WTC11 (cell line): Measurements from ENCODE around the gene RFWD3. TPM values are rescaled to one million over a fixed set of nuclear protein-coding genes. Genes with fewer than 3 reads are reported as not detected.

Experiments used
- ATAC-seq: fragments of 200-7000 bp; cut with Tn5 transposase; 2 replicates; pipeline ENCODE4 v1.10.0; 2021; ENCODE audit warnings: mild to moderate bottlenecking, moderate library complexity
- CTCF ChIA-PET: fragments of 300-600 bp; sonication (Branson Sonifier 250); formaldehyde crosslinking; loops from one replicate; lab custom pipeline; 2021; ENCODE audit warnings: antibody characterized with exemption; lab: Charles Lee
- POLR2A ChIA-PET: fragments of 350-600 bp; sonication (Branson Sonifier 250); formaldehyde crosslinking; loops from one replicate; lab custom pipeline; 2021; ENCODE audit warnings: antibody characterized with exemption; lab: Charles Lee
- DNase-seq: peaks from one replicate; pipeline ENCODE4 v3.0.0; 2021; ENCODE audit warnings: low spot score
- H3K27ac Mint-ChIP-seq: 2 replicates; pipeline ENCODE4 v1.8.0; 2021; ENCODE audit warnings: mixed read lengths
- H3K27me3 Mint-ChIP-seq: 2 replicates; pipeline ENCODE4 v1.8.0; 2021; ENCODE audit warnings: low read depth, mild to moderate bottlenecking, moderate library complexity, mixed read lengths
- H3K36me3 Mint-ChIP-seq: 2 replicates; pipeline ENCODE4 v1.8.0; 2021; ENCODE audit warnings: mixed read lengths
- H3K4me1 Mint-ChIP-seq: 2 replicates; pipeline ENCODE4 v1.8.0; 2022; ENCODE audit warnings: mixed read lengths
- H3K4me3 Mint-ChIP-seq: 2 replicates; pipeline ENCODE4 v1.8.0; 2021; ENCODE audit warnings: mild to moderate bottlenecking, moderate library complexity, mixed read lengths
- H3K9me3 Mint-ChIP-seq: 2 replicates; pipeline ENCODE4 v1.8.0; 2021; ENCODE audit warnings: mixed read lengths
- CBFB ChIP-seq: sonication (generic); formaldehyde crosslinking; IDR thresholded peaks from 2 replicates; pipeline ENCODE4 v1.8.1; 2022; ENCODE audit warnings: mild to moderate bottlenecking, low read depth, missing genetic modification reagents
- ETV6 ChIP-seq: sonication (generic); formaldehyde crosslinking; IDR thresholded peaks from 2 replicates; pipeline ENCODE4 v1.8.1; 2022; ENCODE audit warnings: mild to moderate bottlenecking, missing genetic modification reagents
- FOXK1 ChIP-seq: sonication (generic); formaldehyde crosslinking; IDR thresholded peaks from 2 replicates; pipeline ENCODE4 v1.8.0; 2022; ENCODE audit warnings: mild to moderate bottlenecking, moderate library complexity, missing genetic modification reagents
- GRHL2 ChIP-seq: fragments of 250-450 bp; sonication (Bioruptor Pico); IDR thresholded peaks from 2 replicates; pipeline ENCODE4 v1.8.0; 2022; ENCODE audit warnings: mild to moderate bottlenecking, moderate library complexity; ENCODE audit not compliant: insufficient replicate concordance, severe bottlenecking
- HMGA2 ChIP-seq: fragments of 250-450 bp; sonication (Bioruptor Pico); IDR thresholded peaks from 2 replicates; pipeline ENCODE4 v1.4.0; 2021; ENCODE audit warnings: mild to moderate bottlenecking, moderate library complexity
- JAZF1 ChIP-seq: fragments of 250-450 bp; sonication (Bioruptor Pico); IDR thresholded peaks from 2 replicates; pipeline ENCODE4 v1.9.0; 2021; ENCODE audit warnings: moderate library complexity, mild to moderate bottlenecking, inconsistent platforms
- MYBL2 ChIP-seq: sonication (generic); formaldehyde crosslinking; IDR thresholded peaks from 2 replicates; pipeline ENCODE4 v1.8.1; 2023; ENCODE audit warnings: mild to moderate bottlenecking, moderate library complexity, missing genetic modification reagents
- NFYB ChIP-seq: sonication (generic); formaldehyde crosslinking; conservative IDR thresholded peaks from 2 replicates; pipeline ENCODE4 v1.8.0; 2022; ENCODE audit warnings: low read depth, missing genetic modification reagents
- SMAD4 ChIP-seq: sonication (generic); formaldehyde crosslinking; IDR thresholded peaks from 2 replicates; pipeline ENCODE4 v1.8.0; 2022; ENCODE audit warnings: mild to moderate bottlenecking, missing genetic modification reagents
- TCF7 ChIP-seq: sonication (generic); formaldehyde crosslinking; IDR thresholded peaks from 2 replicates; pipeline ENCODE4 v1.8.0; 2022; ENCODE audit warnings: mild to moderate bottlenecking, low read depth, missing genetic modification reagents, moderate library complexity
- TEAD1 ChIP-seq: sonication (generic); formaldehyde crosslinking; IDR thresholded peaks from 2 replicates; pipeline ENCODE4 v1.8.0; 2022; ENCODE audit warnings: mild to moderate bottlenecking, missing genetic modification reagents
- total RNA-seq: library from RNA; stranded (reverse); gene quantifications from 3 replicates; pipeline ENCODE4 v1.2.3, GENCODE V29; 2021
- TF ChIP-seq, protein P1 (sequence below): sonication (generic); formaldehyde crosslinking; IDR thresholded peaks from 2 replicates; pipeline ENCODE4 v1.8.1; 2023; ENCODE audit warnings: mild to moderate bottlenecking, missing genetic modification reagents
- TF ChIP-seq, protein P2 (sequence below): sonication (generic); formaldehyde crosslinking; IDR thresholded peaks from 2 replicates; pipeline ENCODE4 v1.8.1; 2022; ENCODE audit warnings: missing genetic modification reagents, borderline replicate concordance
- TF ChIP-seq, protein P3 (sequence below): fragments of 250-450 bp; sonication (Bioruptor Pico); IDR thresholded peaks from 2 replicates; pipeline ENCODE4 v1.9.0; 2021; ENCODE audit warnings: mild to moderate bottlenecking, borderline replicate concordance
- TF ChIP-seq, protein P4 (sequence below): fragments of 250-450 bp; sonication (Bioruptor Pico); conservative IDR thresholded peaks from 2 replicates; pipeline ENCODE4 v1.9.0; 2021; ENCODE audit warnings: mild to moderate bottlenecking
- TF ChIP-seq, protein P5 (sequence below): sonication (generic); formaldehyde crosslinking; IDR thresholded peaks from 2 replicates; pipeline ENCODE4 v1.8.1; 2022; ENCODE audit warnings: mild to moderate bottlenecking, missing genetic modification reagents, moderate library complexity, borderline replicate concordance
- TF ChIP-seq, protein P6 (sequence below): sonication (generic); formaldehyde crosslinking; IDR thresholded peaks from 2 replicates; pipeline ENCODE4 v1.8.0; 2023; ENCODE audit warnings: missing genetic modification reagents
- TF ChIP-seq, protein P7 (sequence below): sonication (generic); formaldehyde crosslinking; IDR thresholded peaks from 2 replicates; pipeline ENCODE4 v1.8.1; 2022; ENCODE audit warnings: mild to moderate bottlenecking, moderate library complexity, missing genetic modification reagents

The RFWD3 gene
- total RNA-seq, 1 experiment from 2014 or later, result 109 TPM

DNA sequence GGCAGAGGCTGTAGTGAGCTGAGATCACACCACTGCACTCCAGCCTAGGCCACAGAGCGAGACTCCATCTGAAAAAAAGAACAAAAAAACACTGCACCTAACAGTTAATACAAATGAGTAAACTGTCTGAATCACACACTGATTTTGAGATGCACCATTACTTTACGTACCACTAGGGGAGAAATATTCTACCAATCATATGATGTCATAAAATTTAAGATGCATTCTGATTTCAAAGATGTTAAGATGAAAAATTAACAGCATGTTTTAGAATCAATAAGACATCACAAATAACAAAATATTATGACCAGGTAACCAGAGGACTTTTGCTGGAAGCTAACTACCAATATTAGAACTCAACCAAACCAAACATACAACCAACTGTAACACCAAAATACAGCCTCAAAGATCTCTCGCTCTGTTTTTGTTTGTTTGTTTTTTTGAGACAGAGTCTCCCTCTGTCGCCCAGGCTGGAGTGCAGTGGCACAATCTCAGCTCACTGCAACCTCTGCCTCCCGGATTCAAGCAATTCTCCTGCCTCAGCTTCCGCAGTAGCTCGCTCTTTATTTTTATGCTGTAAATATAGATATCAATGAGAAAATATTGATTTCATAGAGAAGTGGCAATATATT, 91.4 kb downstream of the RFWD3 start:
- ATAC-seq, result no peak
- no peak overlapping the region for H3K4me3 Mint-ChIP-seq
- no peaks in the 10 kb centered on the region for H3K36me3 Mint-ChIP-seq
- peak overlapping the region; percentile 59 for H3K27ac Mint-ChIP-seq
- no peaks in the 10 kb centered on the region for H3K9me3 Mint-ChIP-seq
- peaks cover 24% of the 10 kb centered on the region for H3K4me1 Mint-ChIP-seq
- POLR2A ChIA-PET, result no interaction called here
- DNase-seq, result no peak
- TF ChIP-seq TEAD1 (CRISPR knock-in tag) (no peak), TCF7 (CRISPR knock-in tag) (no peak), ETV6 (CRISPR knock-in tag) (no peak), HMGA2 (no peak), CBFB (CRISPR knock-in tag) (no peak), SMAD4 (CRISPR knock-in tag) (no peak)
- TF ChIP-seq, protein P1, sequence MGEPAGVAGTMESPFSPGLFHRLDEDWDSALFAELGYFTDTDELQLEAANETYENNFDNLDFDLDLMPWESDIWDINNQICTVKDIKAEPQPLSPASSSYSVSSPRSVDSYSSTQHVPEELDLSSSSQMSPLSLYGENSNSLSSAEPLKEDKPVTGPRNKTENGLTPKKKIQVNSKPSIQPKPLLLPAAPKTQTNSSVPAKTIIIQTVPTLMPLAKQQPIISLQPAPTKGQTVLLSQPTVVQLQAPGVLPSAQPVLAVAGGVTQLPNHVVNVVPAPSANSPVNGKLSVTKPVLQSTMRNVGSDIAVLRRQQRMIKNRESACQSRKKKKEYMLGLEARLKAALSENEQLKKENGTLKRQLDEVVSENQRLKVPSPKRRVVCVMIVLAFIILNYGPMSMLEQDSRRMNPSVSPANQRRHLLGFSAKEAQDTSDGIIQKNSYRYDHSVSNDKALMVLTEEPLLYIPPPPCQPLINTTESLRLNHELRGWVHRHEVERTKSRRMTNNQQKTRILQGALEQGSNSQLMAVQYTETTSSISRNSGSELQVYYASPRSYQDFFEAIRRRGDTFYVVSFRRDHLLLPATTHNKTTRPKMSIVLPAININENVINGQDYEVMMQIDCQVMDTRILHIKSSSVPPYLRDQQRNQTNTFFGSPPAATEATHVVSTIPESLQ (CRISPR knock-in tag), result no peak
- CTCF ChIA-PET, result interaction anchor here (0.6 kb wide), 1 partner anchor 18 kb away, joined by 3 read pairs; no protein-coding TSS in a partner anchor
- no peaks in the 10 kb centered on the region for H3K27me3 Mint-ChIP-seq

DNA sequence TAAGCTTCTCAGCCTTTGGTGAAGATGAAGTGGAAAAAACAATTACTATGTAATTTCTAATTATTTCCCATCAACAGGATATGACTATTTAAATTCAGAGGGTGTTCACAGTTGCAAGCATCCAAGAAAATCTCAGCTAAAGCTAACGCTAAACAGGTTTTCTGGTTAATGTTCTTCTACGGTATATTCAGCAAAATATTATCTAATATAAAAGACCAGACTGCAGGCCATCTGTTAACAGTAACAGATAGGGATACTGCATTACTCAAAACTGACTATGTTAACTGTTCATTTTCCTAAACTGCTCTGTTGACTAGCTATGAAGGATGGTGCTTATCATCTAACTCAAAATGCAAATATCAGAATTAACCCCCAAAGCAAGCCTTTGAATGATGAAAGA, 92.5 kb downstream of the RFWD3 start:
- H3K36me3 Mint-ChIP-seq, result no peaks in the 10 kb centered on the region
- DNase-seq (no peak), ATAC-seq (no peak)
- H3K27me3 Mint-ChIP-seq, result no peaks in the 10 kb centered on the region
- H3K4me3 Mint-ChIP-seq, result no peak overlapping the region
- H3K4me1 Mint-ChIP-seq, result peaks cover 24% of the 10 kb centered on the region
- ChIA-PET POLR2A (interaction anchor here (0.7 kb wide), 1 partner anchor 141 kb away, joined by 10 read pairs; no protein-coding TSS in a partner anchor), CTCF (interaction anchor here (0.6 kb wide), 2 partner anchors 47 to 863 kb away, joined by 3 to 4 read pairs; no protein-coding TSS in a partner anchor)
- H3K9me3 Mint-ChIP-seq, result no peaks in the 10 kb centered on the region
- H3K27ac Mint-ChIP-seq, result peak overlapping the region; percentile 38; the same call in 1 of the 2 replicates
- TF ChIP-seq, protein P2, sequence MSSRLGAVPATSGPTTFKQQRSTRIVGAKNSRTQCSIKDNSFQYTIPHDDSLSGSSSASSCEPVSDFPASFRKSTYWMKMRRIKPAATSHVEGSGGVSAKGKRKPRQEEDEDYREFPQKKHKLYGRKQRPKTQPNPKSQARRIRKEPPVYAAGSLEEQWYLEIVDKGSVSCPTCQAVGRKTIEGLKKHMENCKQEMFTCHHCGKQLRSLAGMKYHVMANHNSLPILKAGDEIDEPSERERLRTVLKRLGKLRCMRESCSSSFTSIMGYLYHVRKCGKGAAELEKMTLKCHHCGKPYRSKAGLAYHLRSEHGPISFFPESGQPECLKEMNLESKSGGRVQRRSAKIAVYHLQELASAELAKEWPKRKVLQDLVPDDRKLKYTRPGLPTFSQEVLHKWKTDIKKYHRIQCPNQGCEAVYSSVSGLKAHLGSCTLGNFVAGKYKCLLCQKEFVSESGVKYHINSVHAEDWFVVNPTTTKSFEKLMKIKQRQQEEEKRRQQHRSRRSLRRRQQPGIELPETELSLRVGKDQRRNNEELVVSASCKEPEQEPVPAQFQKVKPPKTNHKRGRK (CRISPR knock-in tag), result no peak
- TF ChIP-seq JAZF1 (no peak), NFYB (CRISPR knock-in tag) (no peak), GRHL2 (no peak), SMAD4 (CRISPR knock-in tag) (no peak), MYBL2 (no peak), FOXK1 (CRISPR knock-in tag) (no peak)
- TF ChIP-seq, protein P3, sequence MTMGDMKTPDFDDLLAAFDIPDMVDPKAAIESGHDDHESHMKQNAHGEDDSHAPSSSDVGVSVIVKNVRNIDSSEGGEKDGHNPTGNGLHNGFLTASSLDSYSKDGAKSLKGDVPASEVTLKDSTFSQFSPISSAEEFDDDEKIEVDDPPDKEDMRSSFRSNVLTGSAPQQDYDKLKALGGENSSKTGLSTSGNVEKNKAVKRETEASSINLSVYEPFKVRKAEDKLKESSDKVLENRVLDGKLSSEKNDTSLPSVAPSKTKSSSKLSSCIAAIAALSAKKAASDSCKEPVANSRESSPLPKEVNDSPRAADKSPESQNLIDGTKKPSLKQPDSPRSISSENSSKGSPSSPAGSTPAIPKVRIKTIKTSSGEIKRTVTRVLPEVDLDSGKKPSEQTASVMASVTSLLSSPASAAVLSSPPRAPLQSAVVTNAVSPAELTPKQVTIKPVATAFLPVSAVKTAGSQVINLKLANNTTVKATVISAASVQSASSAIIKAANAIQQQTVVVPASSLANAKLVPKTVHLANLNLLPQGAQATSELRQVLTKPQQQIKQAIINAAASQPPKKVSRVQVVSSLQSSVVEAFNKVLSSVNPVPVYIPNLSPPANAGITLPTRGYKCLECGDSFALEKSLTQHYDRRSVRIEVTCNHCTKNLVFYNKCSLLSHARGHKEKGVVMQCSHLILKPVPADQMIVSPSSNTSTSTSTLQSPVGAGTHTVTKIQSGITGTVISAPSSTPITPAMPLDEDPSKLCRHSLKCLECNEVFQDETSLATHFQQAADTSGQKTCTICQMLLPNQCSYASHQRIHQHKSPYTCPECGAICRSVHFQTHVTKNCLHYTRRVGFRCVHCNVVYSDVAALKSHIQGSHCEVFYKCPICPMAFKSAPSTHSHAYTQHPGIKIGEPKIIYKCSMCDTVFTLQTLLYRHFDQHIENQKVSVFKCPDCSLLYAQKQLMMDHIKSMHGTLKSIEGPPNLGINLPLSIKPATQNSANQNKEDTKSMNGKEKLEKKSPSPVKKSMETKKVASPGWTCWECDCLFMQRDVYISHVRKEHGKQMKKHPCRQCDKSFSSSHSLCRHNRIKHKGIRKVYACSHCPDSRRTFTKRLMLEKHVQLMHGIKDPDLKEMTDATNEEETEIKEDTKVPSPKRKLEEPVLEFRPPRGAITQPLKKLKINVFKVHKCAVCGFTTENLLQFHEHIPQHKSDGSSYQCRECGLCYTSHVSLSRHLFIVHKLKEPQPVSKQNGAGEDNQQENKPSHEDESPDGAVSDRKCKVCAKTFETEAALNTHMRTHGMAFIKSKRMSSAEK (CRISPR knock-in tag), result no peak
- TF ChIP-seq, protein P4, sequence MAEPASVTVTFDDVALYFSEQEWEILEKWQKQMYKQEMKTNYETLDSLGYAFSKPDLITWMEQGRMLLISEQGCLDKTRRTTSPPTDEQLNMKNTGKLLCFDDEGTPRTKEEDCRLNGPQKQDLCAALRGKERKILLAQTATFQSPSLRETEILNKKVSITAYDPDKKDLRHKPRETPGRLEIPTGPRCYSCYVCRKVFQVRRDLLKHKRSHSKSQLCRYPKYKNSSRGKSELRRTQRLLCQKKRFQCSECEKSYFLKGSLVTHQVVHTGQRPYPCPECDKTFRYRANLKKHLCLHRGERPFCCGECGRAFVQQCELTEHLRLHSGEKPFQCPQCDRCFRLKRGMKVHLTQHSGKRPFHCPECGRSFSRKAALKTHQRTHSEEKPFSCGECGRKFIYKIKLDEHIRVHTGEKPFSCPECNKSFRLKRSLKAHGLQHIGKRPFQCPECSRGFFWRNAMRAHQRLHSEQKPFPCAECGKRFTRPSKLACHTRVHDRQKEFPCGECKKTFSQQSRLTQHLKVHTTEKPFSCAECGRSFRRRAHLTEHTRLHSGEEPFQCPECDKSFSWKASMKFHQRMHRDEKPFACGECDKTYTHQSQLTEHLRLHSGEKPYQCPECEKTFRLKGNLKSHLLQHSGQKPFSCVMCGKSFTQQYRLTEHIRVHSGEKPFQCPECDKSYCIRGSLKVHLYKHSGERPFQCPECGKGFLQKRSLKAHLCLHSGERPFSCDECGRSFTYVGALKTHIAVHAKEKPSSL, result no peak
- TF ChIP-seq, protein P5, sequence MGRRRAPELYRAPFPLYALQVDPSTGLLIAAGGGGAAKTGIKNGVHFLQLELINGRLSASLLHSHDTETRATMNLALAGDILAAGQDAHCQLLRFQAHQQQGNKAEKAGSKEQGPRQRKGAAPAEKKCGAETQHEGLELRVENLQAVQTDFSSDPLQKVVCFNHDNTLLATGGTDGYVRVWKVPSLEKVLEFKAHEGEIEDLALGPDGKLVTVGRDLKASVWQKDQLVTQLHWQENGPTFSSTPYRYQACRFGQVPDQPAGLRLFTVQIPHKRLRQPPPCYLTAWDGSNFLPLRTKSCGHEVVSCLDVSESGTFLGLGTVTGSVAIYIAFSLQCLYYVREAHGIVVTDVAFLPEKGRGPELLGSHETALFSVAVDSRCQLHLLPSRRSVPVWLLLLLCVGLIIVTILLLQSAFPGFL (CRISPR knock-in tag), result no peak
- TF ChIP-seq, protein P6, sequence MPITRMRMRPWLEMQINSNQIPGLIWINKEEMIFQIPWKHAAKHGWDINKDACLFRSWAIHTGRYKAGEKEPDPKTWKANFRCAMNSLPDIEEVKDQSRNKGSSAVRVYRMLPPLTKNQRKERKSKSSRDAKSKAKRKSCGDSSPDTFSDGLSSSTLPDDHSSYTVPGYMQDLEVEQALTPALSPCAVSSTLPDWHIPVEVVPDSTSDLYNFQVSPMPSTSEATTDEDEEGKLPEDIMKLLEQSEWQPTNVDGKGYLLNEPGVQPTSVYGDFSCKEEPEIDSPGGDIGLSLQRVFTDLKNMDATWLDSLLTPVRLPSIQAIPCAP, result no peak
- TF ChIP-seq, protein P7, sequence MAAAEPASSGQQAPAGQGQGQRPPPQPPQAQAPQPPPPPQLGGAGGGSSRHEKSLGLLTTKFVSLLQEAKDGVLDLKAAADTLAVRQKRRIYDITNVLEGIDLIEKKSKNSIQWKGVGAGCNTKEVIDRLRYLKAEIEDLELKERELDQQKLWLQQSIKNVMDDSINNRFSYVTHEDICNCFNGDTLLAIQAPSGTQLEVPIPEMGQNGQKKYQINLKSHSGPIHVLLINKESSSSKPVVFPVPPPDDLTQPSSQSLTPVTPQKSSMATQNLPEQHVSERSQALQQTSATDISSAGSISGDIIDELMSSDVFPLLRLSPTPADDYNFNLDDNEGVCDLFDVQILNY (CRISPR knock-in tag), result no peak
